ENCODE measurements around the gene PTPRN2. TPM values are rescaled to one million over a fixed set of nuclear protein-coding genes. Genes with fewer than 3 reads are reported as not detected.

The PTPRN2 gene
- total and polyA plus RNA-seq, 2 of the 13 experiments (the other 11 are each of a cell fraction or from before 2014, with no cell fraction given) = 2.5 to 24.2 TPM

- TF ChIP-seq ZNF275 (CRISPR knock-in tag; IDR thresholded peaks at IDR 0.05; ENCODE audit: borderline replicate concordance) (no peak), ZNF329 (CRISPR knock-in tag; IDR thresholded peaks at IDR 0.05; ENCODE audit: low read depth) (no peak), AFF4 (CRISPR knock-in tag; IDR thresholded peaks at IDR 0.05) (no peak), WIZ (CRISPR knock-in tag; IDR thresholded peaks at IDR 0.05) (no peak), MTA3 (CRISPR knock-in tag; IDR thresholded peaks at IDR 0.05) (no peak), SMAD1 (CRISPR knock-in tag; IDR thresholded peaks at IDR 0.05; ENCODE audit: borderline replicate concordance, low read depth) (no peak), GPBP1L1 (CRISPR knock-in tag; IDR thresholded peaks at IDR 0.05) (no peak), ZNF549 (CRISPR knock-in tag; IDR thresholded peaks at IDR 0.05) (no peak)
These were observed 984.6 kb downstream of the PTPRN2 start (continued) for GRCh38 chr7:157603005-157603404.
